Measurements from ENCODE around the gene DECR2. TPM values are rescaled to one million over a fixed set of nuclear protein-coding genes. Genes with fewer than 3 reads are reported as not detected.

DECR2 gene
- total RNA-seq, 1 donor from 2014 or later, result 20.8 TPM

GRCh38 chr16:373020-373598, 28.6 kb upstream of the DECR2 start:
- no peak for DNase-seq (ENCODE audit: low read depth)
- TF ChIP-seq CTCF (conservative IDR thresholded peaks at IDR 0.05; ENCODE audit: low read depth, low read length), result no peak
- no peak overlapping the region for H3K4me3 ChIP-seq (ENCODE audit: low read depth, low read length)

GRCh38 chr16:373848-374615, 27.7 kb upstream of the DECR2 start:
- no peak for TF ChIP-seq CTCF (conservative IDR thresholded peaks at IDR 0.05; ENCODE audit: low read depth, low read length)
- no peak for DNase-seq (ENCODE audit: low read depth)

GRCh38 chr16:374616-374926, 27.1 kb upstream of the DECR2 start:
- DNase-seq (ENCODE audit: low read depth), result no peak
- H3K4me3 ChIP-seq (ENCODE audit: low read depth, low read length), result no peak overlapping the region
- no peak for TF ChIP-seq CTCF (conservative IDR thresholded peaks at IDR 0.05; ENCODE audit: low read depth, low read length)

More at GRCh38 chr16:373848-374615, 27.7 kb upstream of the DECR2 start:
- no peak overlapping the region for H3K4me3 ChIP-seq (ENCODE audit: low read depth, low read length)

- H3K4me3 ChIP-seq (ENCODE audit: low read depth, low read length), result no peak overlapping the region
- no peak for DNase-seq (ENCODE audit: low read depth)
- no peak for TF ChIP-seq CTCF (conservative IDR thresholded peaks at IDR 0.05; ENCODE audit: low read depth, low read length)
These were observed 26.5 kb upstream of the DECR2 start for GRCh38 chr16:375212-375611.

GRCh38 chr16:375927-376816, 25.5 kb upstream of the DECR2 start:
- TF ChIP-seq CTCF (conservative IDR thresholded peaks at IDR 0.05; ENCODE audit: low read depth, low read length), result no peak
- no peak for DNase-seq (ENCODE audit: low read depth)

GRCh38 chr16:376817-377418, 24.8 kb upstream of the DECR2 start:
- TF ChIP-seq CTCF (conservative IDR thresholded peaks at IDR 0.05; ENCODE audit: low read depth, low read length), result no peak
- H3K4me3 ChIP-seq (ENCODE audit: low read depth, low read length), result no peak overlapping the region
- DNase-seq (ENCODE audit: low read depth), result no peak

More at GRCh38 chr16:375927-376816, 25.5 kb upstream of the DECR2 start:
- H3K4me3 ChIP-seq (ENCODE audit: low read depth, low read length), result no peak overlapping the region
